Karpas-422 (cell line): ENCODE results near the gene CUL1. TPM values are rescaled to one million over a fixed set of nuclear protein-coding genes. Genes with fewer than 3 reads are reported as not detected.

Source experiments
- DNase-seq: peaks from one replicate; pipeline ENCODE4 v3.0.0-alpha.2; 2015
- H2AFZ ChIP-seq: fragments of 200-600 bp; sonication (generic); 2 replicates; pipeline ENCODE4 v1.6.1; 2014; ENCODE audit warnings: antibody characterized with exemption, low read length, mixed read lengths
- H3K27ac ChIP-seq: fragments of 200-600 bp; sonication (generic); 2 replicates; pipeline ENCODE4 v1.5.1; 2014; ENCODE audit warnings: mild to moderate bottlenecking, low read length, moderate library complexity
- H3K27me3 ChIP-seq: fragments of 200-600 bp; sonication (generic); 2 replicates; pipeline ENCODE4 v1.6.1; 2014; ENCODE audit warnings: low read length, mixed read lengths
- H3K36me3 ChIP-seq: fragments of 200-600 bp; sonication (generic); 2 replicates; pipeline ENCODE4 v1.6.1; 2014; ENCODE audit warnings: low read length, mixed read lengths; ENCODE audit not compliant: insufficient read depth
- H3K4me1 ChIP-seq: fragments of 200-600 bp; sonication (generic); 2 replicates; pipeline ENCODE4 v1.6.1; 2014; ENCODE audit warnings: mild to moderate bottlenecking, low read length, mixed read lengths
- H3K4me2 ChIP-seq: fragments of 200-600 bp; sonication (generic); 2 replicates; pipeline ENCODE4 v1.6.1; 2014; ENCODE audit warnings: low read length, low read depth, mild to moderate bottlenecking; ENCODE audit not compliant: poor library complexity, severe bottlenecking
- H3K4me3 ChIP-seq: fragments of 200-600 bp; sonication (generic); 2 replicates; pipeline ENCODE4 v1.5.1; 2014; ENCODE audit warnings: mild to moderate bottlenecking, antibody characterized with exemption, low read length, mixed read lengths
- H3K79me2 ChIP-seq: fragments of 200-600 bp; sonication (generic); 2 replicates; pipeline ENCODE4 v1.6.1; 2014; ENCODE audit warnings: mild to moderate bottlenecking, low read length, mixed read lengths
- H3K9ac ChIP-seq: fragments of 200-600 bp; sonication (generic); 2 replicates; pipeline ENCODE4 v1.6.0; 2014; ENCODE audit warnings: low read length
- H3K9me2 ChIP-seq: fragments of 200-600 bp; sonication (generic), shearing (Covaris generic); replicated peaks from 2 replicates; pipeline ENCODE4 v1.6.0; 2014; ENCODE audit warnings: mild to moderate bottlenecking, low read length, moderate library complexity; ENCODE audit not compliant: insufficient read depth
- H3K9me3 ChIP-seq: fragments of 300-700, 200-600 bp; sonication (generic); 2 replicates; pipeline ENCODE4 v1.6.1; 2014; ENCODE audit warnings: low read length, mixed read lengths
- H4K20me1 ChIP-seq: fragments of 200-600 bp; sonication (generic); 2 replicates; pipeline ENCODE4 v1.6.1; 2014; ENCODE audit warnings: mild to moderate bottlenecking, antibody characterized with exemption, low read length, low read depth; ENCODE audit not compliant: insufficient read depth
- total RNA-seq: library from RNA; depleted of rRNA; stranded (reverse); fragments of >200 nt; shearing (Covaris generic); gene quantifications from 2 replicates; pipeline ENCODE4 v1.2.3, GENCODE V29; 2014; ENCODE audit warnings: low replicate concordance

The CUL1 gene
- total RNA-seq, 1 experiment from 2014 or later = 55.5 TPM

- no peak overlapping the region for H3K27ac ChIP-seq
Observed at GRCh38 chr7:148712678-148713329, 14.1 kb downstream of the CUL1 start.

DNA sequence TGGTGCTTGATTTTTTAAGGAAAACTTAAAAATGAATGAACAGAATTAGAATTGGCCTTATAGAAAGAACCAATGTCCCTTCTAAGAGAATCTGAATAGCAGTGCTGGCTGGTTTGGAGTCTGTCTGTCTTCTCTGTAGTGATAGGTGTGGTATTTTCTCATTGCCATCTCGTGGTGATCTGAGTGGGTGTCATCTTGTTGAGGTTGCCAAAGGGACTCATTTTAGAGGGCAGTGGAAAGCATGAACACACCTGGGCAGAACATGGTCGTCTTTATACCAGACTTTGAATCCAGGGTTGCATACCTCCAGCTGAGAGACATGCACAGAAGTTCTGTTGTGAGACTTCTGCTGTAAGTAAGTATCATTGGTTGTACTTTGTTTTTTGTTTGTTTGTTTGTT is 15.8 kb downstream of the CUL1 start:
- H3K9ac ChIP-seq = no peak overlapping the region
- no peak overlapping the region for H3K27ac ChIP-seq
- peaks cover 72% of the 10 kb centered on the region for H4K20me1 ChIP-seq
- H3K9me3 ChIP-seq = no peaks in the 10 kb centered on the region
- DNase-seq = no peak
- H2AFZ ChIP-seq = no peak overlapping the region
- H3K27me3 ChIP-seq = no peaks in the 10 kb centered on the region
- H3K79me2 ChIP-seq = peaks cover 100% of the 10 kb centered on the region
- no peak overlapping the region for H3K4me2 ChIP-seq
- no peaks in the 10 kb centered on the region for H3K9me2 ChIP-seq
- H3K4me3 ChIP-seq = no peak overlapping the region
- H3K4me1 ChIP-seq = peaks cover 75% of the 10 kb centered on the region
- no peaks in the 10 kb centered on the region for H3K36me3 ChIP-seq

More at GRCh38 chr7:148712678-148713329, 14.1 kb downstream of the CUL1 start:
- peaks cover 78% of the 10 kb centered on the region for H3K4me1 ChIP-seq
- peaks cover 82% of the 10 kb centered on the region for H4K20me1 ChIP-seq
- H3K9me2 ChIP-seq = no peaks in the 10 kb centered on the region
- H3K9ac ChIP-seq = no peak overlapping the region
- DNase-seq = no peak
- no peaks in the 10 kb centered on the region for H3K36me3 ChIP-seq
- no peaks in the 10 kb centered on the region for H3K9me3 ChIP-seq
- H3K79me2 ChIP-seq = peaks cover 100% of the 10 kb centered on the region
- no peak overlapping the region for H3K4me3 ChIP-seq
- no peak overlapping the region for H2AFZ ChIP-seq
- no peaks in the 10 kb centered on the region for H3K27me3 ChIP-seq
- no peak overlapping the region for H3K4me2 ChIP-seq

DNA sequence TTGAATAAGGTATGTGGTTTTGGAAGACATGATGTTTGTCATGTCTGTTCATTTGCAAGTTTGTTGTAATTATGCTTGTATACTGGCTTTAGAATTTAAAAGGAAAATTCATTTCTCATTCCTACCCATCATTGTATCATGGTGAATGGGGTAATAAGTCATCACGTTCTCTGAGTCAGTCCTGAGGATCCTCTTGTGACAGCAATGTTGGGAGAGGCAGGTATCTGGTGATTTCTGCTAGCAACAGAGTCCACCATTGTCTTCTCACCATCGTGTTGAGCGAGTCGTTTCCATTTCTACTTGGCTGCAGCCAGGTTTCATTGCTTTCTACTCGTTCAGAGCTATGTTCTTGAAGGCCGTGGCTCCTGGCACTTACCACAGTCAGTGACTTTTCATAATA is 16.3 kb downstream of the CUL1 start:
- H3K4me2 ChIP-seq = no peak overlapping the region
- no peaks in the 10 kb centered on the region for H3K9me2 ChIP-seq
- no peaks in the 10 kb centered on the region for H3K9me3 ChIP-seq
- H2AFZ ChIP-seq = no peak overlapping the region
- H3K79me2 ChIP-seq = peaks cover 100% of the 10 kb centered on the region
- no peak overlapping the region for H3K27ac ChIP-seq
- no peaks in the 10 kb centered on the region for H3K36me3 ChIP-seq
- H4K20me1 ChIP-seq = peaks cover 72% of the 10 kb centered on the region
- no peak overlapping the region for H3K4me3 ChIP-seq
- H3K27me3 ChIP-seq = no peaks in the 10 kb centered on the region
- peaks cover 78% of the 10 kb centered on the region for H3K4me1 ChIP-seq
- no peak overlapping the region for H3K9ac ChIP-seq
- DNase-seq = no peak

- H4K20me1 ChIP-seq = peaks cover 70% of the 10 kb centered on the region
- peaks cover 100% of the 10 kb centered on the region for H3K79me2 ChIP-seq
- no peak overlapping the region for H3K27ac ChIP-seq
- H3K4me1 ChIP-seq = peaks cover 71% of the 10 kb centered on the region
- peak overlapping the region; percentile 46 for H3K4me2 ChIP-seq
- H3K9me3 ChIP-seq = no peaks in the 10 kb centered on the region
- no peak overlapping the region for H2AFZ ChIP-seq
- no peak overlapping the region for H3K4me3 ChIP-seq
- no peaks in the 10 kb centered on the region for H3K9me2 ChIP-seq
- no peaks in the 10 kb centered on the region for H3K27me3 ChIP-seq
- no peak overlapping the region for H3K9ac ChIP-seq
- no peak for DNase-seq
- no peaks in the 10 kb centered on the region for H3K36me3 ChIP-seq
Observed at GRCh38 chr7:148717266-148717793, 18.6 kb downstream of the CUL1 start.

GRCh38 chr7:148718431-148718830 is 19.7 kb downstream of the CUL1 start:
- no peak for DNase-seq
- H3K4me2 ChIP-seq = peak overlapping the region; percentile 46
- H3K36me3 ChIP-seq = no peaks in the 10 kb centered on the region
- no peak overlapping the region for H3K27ac ChIP-seq
- peaks cover 69% of the 10 kb centered on the region for H4K20me1 ChIP-seq
- H3K27me3 ChIP-seq = no peaks in the 10 kb centered on the region
- H3K4me1 ChIP-seq = peaks cover 66% of the 10 kb centered on the region
- no peak overlapping the region for H2AFZ ChIP-seq
- no peaks in the 10 kb centered on the region for H3K9me3 ChIP-seq
- H3K9me2 ChIP-seq = no peaks in the 10 kb centered on the region
- no peak overlapping the region for H3K9ac ChIP-seq
- H3K4me3 ChIP-seq = no peak overlapping the region
- peaks cover 100% of the 10 kb centered on the region for H3K79me2 ChIP-seq

- Histone ChIP-seq H4K20me1 (peaks cover 71% of the 10 kb centered on the region), H2AFZ (no peak overlapping the region), H3K4me2 (no peak overlapping the region), H3K4me1 (peaks cover 70% of the 10 kb centered on the region), H3K36me3 (no peaks in the 10 kb centered on the region), H3K27ac (no peak overlapping the region), H3K79me2 (peaks cover 100% of the 10 kb centered on the region), H3K9me3 (no peaks in the 10 kb centered on the region), H3K27me3 (no peaks in the 10 kb centered on the region), H3K9me2 (no peaks in the 10 kb centered on the region), H3K9ac (no peak overlapping the region), H3K4me3 (no peak overlapping the region)
- DNase-seq = no peak
Observed at GRCh38 chr7:148719753-148720152, 21.1 kb downstream of the CUL1 start.

GRCh38 chr7:148720472-148720871 is 21.8 kb downstream of the CUL1 start:
- Histone ChIP-seq H3K9me2 (no peaks in the 10 kb centered on the region), H2AFZ (no peak overlapping the region), H3K4me3 (no peak overlapping the region), H4K20me1 (peaks cover 68% of the 10 kb centered on the region), H3K4me1 (peaks cover 64% of the 10 kb centered on the region), H3K36me3 (no peaks in the 10 kb centered on the region), H3K79me2 (peaks cover 100% of the 10 kb centered on the region), H3K4me2 (no peak overlapping the region), H3K27me3 (no peaks in the 10 kb centered on the region), H3K9ac (no peak overlapping the region), H3K27ac (no peak overlapping the region), H3K9me3 (no peaks in the 10 kb centered on the region)
- no peak for DNase-seq

DNA sequence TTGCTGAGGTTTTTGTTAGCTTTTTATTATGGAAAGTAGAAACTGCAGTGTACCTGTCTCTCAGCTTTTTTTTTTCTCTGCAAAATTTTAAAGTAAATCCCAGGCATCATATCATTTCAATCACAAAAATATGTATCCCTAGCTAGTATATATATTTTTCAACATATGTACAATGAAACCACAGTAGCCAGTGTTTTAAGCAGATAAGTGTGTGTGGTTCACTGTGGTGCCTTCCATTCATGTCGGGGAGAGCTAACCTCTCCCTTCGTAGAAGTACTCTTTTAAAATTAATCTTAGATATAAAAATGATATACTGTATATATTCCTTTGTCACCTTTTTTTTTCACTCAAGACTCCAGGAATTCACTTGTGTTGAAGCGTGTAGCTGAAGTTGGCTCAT is 22.7 kb downstream of the CUL1 start:
- H2AFZ ChIP-seq = no peak overlapping the region
- no peak overlapping the region for H3K4me3 ChIP-seq
- H3K27ac ChIP-seq = no peak overlapping the region
- peaks cover 59% of the 10 kb centered on the region for H4K20me1 ChIP-seq
- no peaks in the 10 kb centered on the region for H3K27me3 ChIP-seq
- no peak overlapping the region for H3K4me2 ChIP-seq
- H3K4me1 ChIP-seq = peaks cover 61% of the 10 kb centered on the region
- H3K79me2 ChIP-seq = peaks cover 100% of the 10 kb centered on the region
- no peak overlapping the region for H3K9ac ChIP-seq
- no peaks in the 10 kb centered on the region for H3K9me3 ChIP-seq
- H3K9me2 ChIP-seq = no peaks in the 10 kb centered on the region
- DNase-seq = no peak
- no peaks in the 10 kb centered on the region for H3K36me3 ChIP-seq
